ENCODE results near the gene USP11. TPM values are rescaled to one million over a fixed set of nuclear protein-coding genes. Genes with fewer than 3 reads are reported as not detected.

The USP11 gene
- total and polyA plus RNA-seq, 2 of the 8 experiments (the other 6 are each of a cell fraction or from before 2014, with no cell fraction given), result 40.9 to 84.0 TPM

GRCh38 chrX:47241201-47242011, 8.6 kb downstream of the USP11 start:
- H3K56ac ChIP-seq (replicated peaks; ENCODE audit: insufficient read length, low read depth, low read length), result no peak overlapping the region
- no peak overlapping the region for H3K14ac ChIP-seq (ENCODE audit: insufficient read length)
- no peak overlapping the region for H4K8ac ChIP-seq (ENCODE audit: extremely low read depth, insufficient read depth, low read length)
- no peaks in the 10 kb centered on the region for H3K9me3 ChIP-seq (ENCODE audit: insufficient read depth in 2 of 2, low read depth in 1 of 2, low read length in 1 of 2)
- H4K20me1 ChIP-seq (replicated peaks in 1 of 2; ENCODE audit: control insufficient read depth in 1 of 2, insufficient read depth in 2 of 2, low read length in 2 of 2), result peaks cover 0 to 3% of the 10 kb centered on the region in 2 experiments
- ChIA-PET POLR2A (ENCODE audit: partially characterized antibody) (interaction anchor here (1.5 kb wide), 1 partner anchor 9 kb away, joined by 4 read pairs; the partner anchor contains the start of gene USP11), CTCF (ENCODE audit: partially characterized antibody) (interaction anchor here (0.6 to 0.7 kb wide), 2 partner anchors 71 to 282 kb away, joined by 3 to 4 read pairs; no protein-coding TSS in a partner anchor)
- H3K79me1 ChIP-seq (ENCODE audit: low read depth, low read length), result no peaks in the 10 kb centered on the region
- no peak overlapping the region for H3K23ac ChIP-seq (ENCODE audit: insufficient read length)
- no peaks in the 10 kb centered on the region for H3K27me3 ChIP-seq (replicated peaks in 1 of 4; ENCODE audit: control insufficient read depth in 3 of 4, extremely low read depth in 1 of 4, insufficient read depth in 3 of 4, low read length in 3 of 4)
- no peak overlapping the region for H2BK20ac ChIP-seq (ENCODE audit: low read length)
- H3K4me1 ChIP-seq (replicated peaks in 1 of 4; ENCODE audit: control insufficient read depth in 3 of 4, insufficient read depth in 4 of 4, low read length in 3 of 4), result no peaks in the 10 kb centered on the region
- no peak overlapping the region for H3K4ac ChIP-seq (replicated peaks; ENCODE audit: insufficient read length, low read depth, low read length)
- DNase-seq (ENCODE audit: low read depth in 1 of 2, low spot score in 2 of 2), result no peak
- no peak overlapping the region for H2BK120ac ChIP-seq (replicated peaks; ENCODE audit: low read depth, low read length)
- H3K18ac ChIP-seq (ENCODE audit: extremely low read depth, low read length), result no peak overlapping the region
- H3K36me3 ChIP-seq (ENCODE audit: control insufficient read depth in 2 of 4, insufficient read depth in 4 of 4, low read length in 3 of 4), result peaks cover 6 to 55% (median 35%) of the 10 kb centered on the region in 4 experiments; a peak in 6 of 8 replicates
- H3K23me2 ChIP-seq (ENCODE audit: low read depth, low read length), result no peaks in the 10 kb centered on the region
- no peak overlapping the region for H3K27ac ChIP-seq (ENCODE audit: low read depth, low read length)
- H4K5ac ChIP-seq (ENCODE audit: insufficient read length, low read depth, low read length), result no peak overlapping the region
- H4K91ac ChIP-seq (replicated peaks; ENCODE audit: insufficient read length, low read length), result no peak overlapping the region
- no peak overlapping the region for H2BK5ac ChIP-seq (ENCODE audit: low read depth, low read length)
- no peak overlapping the region for H3K9ac ChIP-seq (replicated peaks in 1 of 4; ENCODE audit: extremely low read depth in 1 of 4, low read depth in 3 of 4, low read length in 3 of 4)
- H2BK12ac ChIP-seq (ENCODE audit: low read depth, low read length), result no peak overlapping the region
- no peak overlapping the region for H2BK15ac ChIP-seq (ENCODE audit: low read length)
- no peak for TF ChIP-seq SAP30 (IDR thresholded peaks at IDR 0.05; ENCODE audit: insufficient read depth, insufficient replicate concordance, low read length)
- no peak for TF ChIP-seq HDAC6 (IDR thresholded peaks at IDR 0.05; ENCODE audit: low read depth, low read length)
- TF ChIP-seq BCL11A (IDR thresholded peaks at IDR 0.05; ENCODE audit: low read depth in 2 of 2, low read length in 2 of 2), result no peak
- no peak for TF ChIP-seq TEAD4 (IDR thresholded peaks at IDR 0.05; ENCODE audit: low read depth, low read length)
- no peak for TF ChIP-seq SRF (IDR thresholded peaks at IDR 0.05; ENCODE audit: low read depth, low read length)
- TF ChIP-seq SP1 (IDR thresholded peaks at IDR 0.05; ENCODE audit: low read depth, low read length), result no peak
- no peak overlapping the region for H2AFZ ChIP-seq (ENCODE audit: low read length)
- no peak for FAIRE-seq
- no peak overlapping the region for H3K4me3 ChIP-seq (ENCODE audit: extremely low read depth in 1 of 4, insufficient read depth in 2 of 4, low read depth in 3 of 4, low read length in 4 of 4)
- no peak overlapping the region for H2AK5ac ChIP-seq (ENCODE audit: low read depth, low read length)
- no peak overlapping the region for H3K4me2 ChIP-seq (ENCODE audit: insufficient read depth in 1 of 2, low read depth in 2 of 2, low read length in 2 of 2)
- H3K79me2 ChIP-seq (ENCODE audit: control insufficient read depth in 1 of 2, insufficient read depth in 2 of 2, low read length in 2 of 2), result peaks cover 0 to 16% of the 10 kb centered on the region in 2 experiments; a peak in 2 of 4 replicates
- 91% methylated on average over 15 of the region's 18 CpGs; no CpG with 5 or more reads in 1 of the 2 experiments for WGBS, 2 experiments (ENCODE audit: extremely low coverage in 1 of 2, insufficient coverage in 1 of 2, insufficient read length in 1 of 2, insufficient replicate concordance in 2 of 2, low coverage in 1 of 2, low lambda C conversion rate in 2 of 2, missing lambda C conversion rate in 1 of 2)

All from H1 (cell line).